ENCODE data around the gene SLC16A13. TPM values are rescaled to one million over a fixed set of nuclear protein-coding genes. Genes with fewer than 3 reads are reported as not detected.

The SLC16A13 gene
- total RNA-seq, 6 experiments from 2014 or later = 14.7 to 66.4 (median 39.5) TPM

GRCh38 chr17:7016418-7016817 is 19.4 kb upstream of the SLC16A13 start:
- WGBS (ENCODE audit: insufficient coverage, low coverage, low lambda C conversion rate, missing lambda C conversion rate) = 52% methylated on average over 2 of the region's 3 CpGs
- TF ChIP-seq POLR2A (IDR thresholded peaks at IDR 0.05) = no peak
- TF ChIP-seq CTCF (IDR thresholded peaks at IDR 0.05) = no peak
- H3K36me3 ChIP-seq = no peaks in the 10 kb centered on the region
- intact Hi-C loops (cut with DNase I) = no loop called here
- H3K27ac ChIP-seq = no peak overlapping the region
- no peak for ATAC-seq
- H3K9me3 ChIP-seq = no peaks in the 10 kb centered on the region
- peaks cover 0 to 16% (median under 1%) of the 10 kb centered on the region in 4 donors for H3K4me1 ChIP-seq
- DNase-seq = no peak
- no peaks in the 10 kb centered on the region for H3K27me3 ChIP-seq
- H3K4me3 ChIP-seq = no peak overlapping the region

- H3K27ac ChIP-seq = peak overlapping the region in 2 of 3 donors; percentile 53 to 73
- H3K4me3 ChIP-seq = no peak overlapping the region
- 60% methylated on average over 7 of the region's 20 CpGs for WGBS (ENCODE audit: insufficient coverage, low coverage, low lambda C conversion rate, missing lambda C conversion rate)
- no peak for ATAC-seq
- H3K27me3 ChIP-seq = no peaks in the 10 kb centered on the region
- TF ChIP-seq POLR2A (IDR thresholded peaks at IDR 0.05) (no peak), CTCF (IDR thresholded peaks at IDR 0.05) (no peak)
- DNase-seq = no peak
- intact Hi-C loops (cut with DNase I) = no loop called here
- H3K4me1 ChIP-seq = peaks cover 0 to 14% (median 3%) of the 10 kb centered on the region in 4 donors
- no peaks in the 10 kb centered on the region for H3K9me3 ChIP-seq
- H3K36me3 ChIP-seq = no peaks in the 10 kb centered on the region
Observed at GRCh38 chr17:7016886-7017826, 18.7 kb upstream of the SLC16A13 start.

- H3K4me1 ChIP-seq = peaks cover 0 to 14% (median 5%) of the 10 kb centered on the region in 4 donors
- 49% methylated on average over 12 of the region's 12 CpGs for WGBS (ENCODE audit: insufficient coverage, low coverage, low lambda C conversion rate, missing lambda C conversion rate)
- no peak for DNase-seq
- no peak for TF ChIP-seq CTCF (IDR thresholded peaks at IDR 0.05)
- no peak for TF ChIP-seq POLR2A (IDR thresholded peaks at IDR 0.05)
- H3K27me3 ChIP-seq = no peaks in the 10 kb centered on the region
- no peaks in the 10 kb centered on the region for H3K9me3 ChIP-seq
- H3K27ac ChIP-seq = peak overlapping the region; percentile 47 to 73 (median 53)
- H3K36me3 ChIP-seq = no peaks in the 10 kb centered on the region
- intact Hi-C loops (cut with DNase I) = no loop called here
- H3K4me3 ChIP-seq = no peak overlapping the region
- ATAC-seq = no peak
Observed at GRCh38 chr17:7017827-7018200, 18.0 kb upstream of the SLC16A13 start.

GRCh38 chr17:7018331-7018964 is 17.4 kb upstream of the SLC16A13 start:
- H3K4me3 ChIP-seq = peak overlapping the region in 2 of 3 donors; percentile 2 to 58
- no peaks in the 10 kb centered on the region for H3K27me3 ChIP-seq
- intact Hi-C loops (cut with DNase I) = no loop called here
- 68% methylated on average over 3 of the region's 10 CpGs for WGBS (ENCODE audit: insufficient coverage, low coverage, low lambda C conversion rate, missing lambda C conversion rate)
- TF ChIP-seq CTCF (IDR thresholded peaks at IDR 0.05) (no peak), POLR2A (IDR thresholded peaks at IDR 0.05) (no peak)
- peak overlapping the region; percentile 47 to 73 (median 53) for H3K27ac ChIP-seq
- H3K4me1 ChIP-seq = peaks cover 0 to 14% (median 5%) of the 10 kb centered on the region in 4 donors
- no peaks in the 10 kb centered on the region for H3K36me3 ChIP-seq
- no peak for DNase-seq
- no peaks in the 10 kb centered on the region for H3K9me3 ChIP-seq
- no peak for ATAC-seq

All from right lobe of liver (tissue), 6 donors.